ENCODE results near the gene ROCK2. TPM values are rescaled to one million over a fixed set of nuclear protein-coding genes. Genes with fewer than 3 reads are reported as not detected.
A peak's percentile ranks its signal among the peaks of the same experiment; 100 is the strongest.

ROCK2 gene
- total and polyA plus RNA-seq, 2 of the 13 experiments (the other 11 are each of a cell fraction or from before 2014, with no cell fraction given) = 38.1 to 119 TPM

GRCh38 chr2:11155381-11156035 is 188.9 kb downstream of the ROCK2 start, which contains the start of gene SLC66A3 (continued):
- peak; percentile 65 for TF ChIP-seq ZNF142 (CRISPR knock-in tag; IDR thresholded peaks at IDR 0.05)
- TF ChIP-seq HNRNPLL (IDR thresholded peaks at IDR 0.05; ENCODE audit: low read depth, low read length, poor library complexity, severe bottlenecking) = peak; percentile 93
- TF ChIP-seq ZNF24 (IDR thresholded peaks at IDR 0.05) = no peak
- TF ChIP-seq HMGXB4 (CRISPR knock-in tag; IDR thresholded peaks at IDR 0.05; ENCODE audit: borderline replicate concordance in 1 of 2, low read depth in 1 of 2) = peak; percentile 55 to 58; a peak in 3 of 4 replicates
- 0 out of 2 replicates have a peak, but pooled peaks have one; percentile 67 for TF ChIP-seq ZNF597 (CRISPR knock-in tag; IDR thresholded peaks at IDR 0.05)
- no peak for TF ChIP-seq ATF1 (CRISPR knock-in tag; IDR thresholded peaks at IDR 0.05)
- TF ChIP-seq ZNF512 (CRISPR knock-in tag; IDR thresholded peaks at IDR 0.05) = 0 out of 2 replicates have a peak, but pooled peaks have one; percentile 37
- TF ChIP-seq ZNF724P (CRISPR knock-in tag; IDR thresholded peaks at IDR 0.05; ENCODE audit: borderline replicate concordance) = no peak; the same call in 1 of the 2 replicates
- no peak for TF ChIP-seq NFE2L2 (IDR thresholded peaks at IDR 0.05; ENCODE audit: low read length)
- TF ChIP-seq ZNF687 (CRISPR knock-in tag; IDR thresholded peaks at IDR 0.05) = peak; percentile 89
- no peak for TF ChIP-seq FOXA1 (IDR thresholded peaks at IDR 0.05)
- peak; percentile 35; the same call in 1 of the 2 replicates for TF ChIP-seq FOXA1 (CRISPR knock-in tag; IDR thresholded peaks at IDR 0.05)
- TF ChIP-seq TEAD2 (CRISPR knock-in tag; IDR thresholded peaks at IDR 0.05) = no peak
- no peak for TF ChIP-seq SIN3B (IDR thresholded peaks at IDR 0.05; ENCODE audit: low read length)

All from HepG2 (cell line).